ENCODE data around the gene PPIG.
"Not testable (repeated sequence)": the region's sequence is repeated elsewhere in the genome, so short reads cannot be mapped to it uniquely, and the experiment has no call there.

The PPIG gene

DNA sequence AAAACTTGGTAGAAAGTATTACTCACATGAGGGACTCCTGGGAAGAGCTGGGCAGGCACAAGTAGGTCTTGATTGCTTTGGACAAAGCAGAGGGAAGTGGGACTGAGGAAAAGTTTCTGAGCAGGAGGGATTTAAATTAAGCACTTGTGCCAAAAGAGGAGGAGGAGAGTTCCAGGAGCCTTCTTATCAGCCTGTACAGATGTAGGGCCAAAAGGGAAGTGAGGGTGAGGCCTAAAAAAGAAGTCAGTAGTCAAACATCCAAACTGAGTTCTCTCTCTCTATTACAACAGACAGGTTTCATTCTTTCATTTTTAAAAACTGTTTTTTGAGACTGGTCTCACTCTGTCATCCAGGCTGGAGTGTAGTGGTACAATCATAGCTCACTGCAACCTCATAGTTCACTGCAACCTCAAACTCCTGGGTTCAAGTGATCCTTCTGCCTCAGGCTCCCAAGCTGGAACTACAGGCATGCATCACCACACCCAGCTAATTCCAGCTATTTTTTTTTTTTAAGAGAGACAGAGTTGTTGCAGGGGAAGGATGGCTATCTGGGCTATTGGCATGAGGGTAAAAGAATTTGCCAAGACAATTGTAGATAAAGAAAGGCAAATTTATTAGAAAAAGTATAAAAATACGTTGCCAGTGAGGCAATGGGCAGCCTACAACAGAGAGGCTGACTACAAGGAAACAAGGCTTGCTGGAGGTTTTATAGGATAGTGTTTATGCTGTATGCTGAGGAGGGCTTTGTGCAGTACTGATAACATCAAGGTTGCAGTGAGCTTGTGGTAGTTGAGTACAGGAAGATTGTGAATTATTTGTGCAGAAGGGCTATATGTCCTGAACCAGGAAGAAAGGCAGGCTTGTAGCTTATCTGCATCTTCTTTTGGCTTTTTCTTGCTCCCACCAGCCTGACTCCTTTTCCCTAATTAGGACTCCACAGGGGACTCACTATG, 81.1 kb downstream of the PPIG start:
- no peak for DNase-seq

DNA sequence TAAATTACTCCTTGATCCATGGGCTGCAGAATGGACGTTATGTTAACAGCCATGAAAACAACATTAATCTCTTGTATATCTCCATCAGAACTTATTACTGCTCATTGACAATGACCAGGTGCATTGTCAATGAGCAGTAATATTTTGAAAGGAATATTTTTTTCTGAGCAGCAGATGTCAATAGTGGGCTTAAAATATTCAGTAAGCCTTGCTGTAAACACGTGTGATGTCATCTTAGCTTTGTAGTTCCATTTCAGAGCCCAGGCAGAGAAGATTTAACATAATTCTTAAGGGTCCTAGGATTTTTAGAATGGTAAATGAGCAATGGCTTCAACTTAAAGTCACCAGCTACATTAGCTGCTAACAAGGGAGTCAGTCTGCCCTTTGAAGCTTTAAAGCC, 83.4 kb downstream of the PPIG start:
- DNase-seq: no peak

DNA sequence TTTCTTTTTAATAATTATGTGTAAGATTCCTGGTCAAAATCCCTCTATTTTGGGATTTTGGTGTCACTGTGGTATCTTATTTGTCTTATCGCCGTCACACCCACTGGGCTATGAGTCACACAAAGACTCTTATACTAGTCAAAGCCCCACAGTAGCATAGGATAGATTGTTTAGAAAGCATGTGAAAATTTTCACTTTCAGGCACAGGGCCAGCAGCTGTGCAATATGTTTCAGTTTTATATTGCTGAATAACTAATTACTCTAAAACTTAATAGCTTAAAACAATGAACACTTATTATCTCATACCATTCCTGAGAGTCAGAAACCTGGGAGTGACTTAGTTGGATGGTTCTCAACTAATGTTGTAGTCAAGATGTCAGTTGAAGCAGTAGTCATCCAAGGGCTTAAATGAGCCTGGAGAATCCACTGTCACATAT, 86.1 kb downstream of the PPIG start:
- no peak for DNase-seq

DNA sequence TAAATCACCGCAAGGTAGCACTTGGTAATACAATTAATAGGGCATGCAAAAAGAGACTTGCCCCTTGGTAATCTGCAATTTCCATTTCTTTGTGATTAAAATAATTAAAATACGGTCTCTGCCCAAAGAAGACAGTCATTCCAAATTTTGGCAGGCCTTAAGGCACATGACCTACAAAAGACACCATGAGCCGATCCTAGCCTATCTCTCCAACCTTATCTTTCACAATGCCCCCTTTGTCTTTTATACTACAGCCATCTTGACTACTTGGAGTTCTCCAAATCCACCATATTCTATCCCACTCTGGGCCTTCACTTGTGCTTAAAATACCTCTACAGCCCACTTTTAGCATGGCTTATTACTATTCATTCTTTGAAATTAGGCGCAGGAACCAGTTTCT, 86.8 kb downstream of the PPIG start:
- DNase-seq: no peak

DNA sequence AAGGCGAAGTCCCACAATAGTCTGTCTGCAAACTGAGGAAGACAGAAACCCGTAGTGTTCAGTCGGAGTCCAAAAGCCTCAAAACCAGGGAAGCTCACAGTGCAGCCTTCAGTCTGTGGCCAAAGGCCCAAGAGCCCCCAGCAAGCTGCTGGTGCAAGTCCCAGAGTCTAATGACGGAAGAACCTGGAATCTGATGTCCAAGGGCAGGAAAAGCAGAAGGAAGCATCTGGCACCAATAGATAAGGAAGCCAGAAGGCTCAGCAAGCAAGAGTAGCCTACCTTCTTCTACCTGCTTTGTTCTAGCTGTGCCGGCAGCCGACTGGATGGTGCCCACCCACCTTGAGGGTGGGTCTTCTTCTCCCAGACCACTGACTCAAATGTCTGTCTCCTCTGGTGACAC, 88.3 kb downstream of the PPIG start:
- no peak for DNase-seq

DNA sequence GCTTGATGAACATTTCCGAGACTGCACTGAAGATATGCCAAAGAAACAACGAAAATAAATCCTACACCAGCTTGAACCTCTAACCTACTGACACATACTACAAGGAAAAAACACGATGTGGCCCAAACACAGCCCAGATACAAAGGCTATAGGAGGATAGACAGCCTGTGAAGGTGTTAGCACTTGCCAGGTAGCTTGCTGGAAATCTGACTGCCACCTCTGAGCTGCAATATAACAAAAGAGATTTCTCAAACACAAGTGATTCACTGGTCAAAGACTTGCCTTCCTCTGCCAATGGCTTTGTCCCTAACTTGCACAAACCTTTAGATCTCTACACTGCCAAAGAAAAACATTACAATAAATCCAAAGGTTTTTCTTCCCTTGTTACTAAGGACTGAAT, 89.0 kb downstream of the PPIG start:
- DNase-seq: no peak

DNA sequence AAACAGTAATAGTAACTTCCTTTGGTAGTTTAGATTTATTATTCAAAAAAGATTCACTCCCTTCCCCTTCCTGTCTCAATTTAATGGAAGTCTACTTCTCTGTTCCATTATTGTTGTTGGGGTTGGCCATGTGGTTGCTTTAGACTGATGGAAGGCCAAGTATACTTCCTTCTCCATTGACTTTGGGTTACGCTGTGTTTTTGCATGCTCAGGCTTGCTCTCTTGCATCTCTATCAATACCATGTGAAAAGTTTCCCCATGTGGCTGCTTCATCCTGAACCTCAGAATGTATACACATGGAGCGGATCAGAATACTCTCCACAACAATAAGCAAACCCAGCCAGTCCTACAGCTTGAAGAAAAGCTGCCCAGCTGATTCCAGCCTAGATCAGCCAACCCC, 89.8 kb downstream of the PPIG start:
- DNase-seq: no peak

DNA sequence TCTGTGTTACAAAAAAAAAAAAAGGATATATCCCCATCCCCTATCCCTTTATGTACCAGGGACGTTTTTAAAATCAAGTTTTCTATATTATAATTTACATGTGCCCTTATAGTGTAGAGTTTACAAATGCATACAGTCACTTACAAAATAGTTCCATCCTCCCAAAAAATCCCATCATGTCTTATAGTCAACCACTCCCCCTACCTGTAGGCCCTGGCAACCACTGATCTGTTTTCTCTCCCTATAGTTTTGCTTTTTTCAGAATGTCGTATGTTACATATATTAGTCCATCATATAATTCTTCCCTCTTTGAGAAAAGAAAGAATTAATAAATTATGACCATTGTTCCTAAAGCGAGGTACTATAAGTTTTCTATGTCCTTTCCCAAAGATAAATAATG, 92.2 kb downstream of the PPIG start:
- no peak for DNase-seq

DNA sequence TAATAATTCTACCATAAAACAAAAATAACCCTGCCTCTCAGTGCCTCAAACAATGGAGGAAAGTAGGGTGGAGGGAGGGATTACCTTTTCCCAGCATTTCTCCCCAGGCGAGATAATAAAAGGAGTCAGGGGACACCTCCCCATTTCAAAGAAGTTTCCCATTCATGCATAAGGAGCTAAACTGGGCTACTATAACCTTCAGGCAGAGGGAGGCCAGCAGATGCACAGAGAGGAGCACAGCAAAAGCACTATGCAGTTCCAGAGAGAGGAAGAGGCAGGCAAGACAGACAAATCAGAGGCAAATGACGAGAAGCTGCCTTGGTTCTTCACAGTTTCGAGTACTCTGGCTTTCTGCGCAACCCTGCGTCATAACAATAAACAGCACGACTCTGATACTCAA, 92.7 kb downstream of the PPIG start:
- no peak for DNase-seq

DNA sequence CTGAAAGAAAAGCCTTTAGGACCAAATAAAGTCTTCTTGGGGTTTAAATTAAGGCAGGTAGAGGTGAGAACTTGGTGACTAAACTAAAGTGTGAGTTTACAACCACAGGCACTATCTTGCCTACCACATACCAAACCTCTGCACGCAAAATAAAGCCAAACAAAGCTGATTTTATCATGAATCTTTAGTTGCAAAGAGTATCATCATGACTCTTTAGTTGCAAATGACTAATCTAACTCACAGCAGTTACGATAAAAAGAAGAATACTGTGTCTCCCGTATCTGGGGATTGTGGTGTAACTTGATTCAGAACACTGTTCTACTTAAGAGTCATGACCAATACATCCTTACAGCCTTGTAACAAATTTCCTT, 98.9 kb downstream of the PPIG start:
- no peak for DNase-seq

DNA sequence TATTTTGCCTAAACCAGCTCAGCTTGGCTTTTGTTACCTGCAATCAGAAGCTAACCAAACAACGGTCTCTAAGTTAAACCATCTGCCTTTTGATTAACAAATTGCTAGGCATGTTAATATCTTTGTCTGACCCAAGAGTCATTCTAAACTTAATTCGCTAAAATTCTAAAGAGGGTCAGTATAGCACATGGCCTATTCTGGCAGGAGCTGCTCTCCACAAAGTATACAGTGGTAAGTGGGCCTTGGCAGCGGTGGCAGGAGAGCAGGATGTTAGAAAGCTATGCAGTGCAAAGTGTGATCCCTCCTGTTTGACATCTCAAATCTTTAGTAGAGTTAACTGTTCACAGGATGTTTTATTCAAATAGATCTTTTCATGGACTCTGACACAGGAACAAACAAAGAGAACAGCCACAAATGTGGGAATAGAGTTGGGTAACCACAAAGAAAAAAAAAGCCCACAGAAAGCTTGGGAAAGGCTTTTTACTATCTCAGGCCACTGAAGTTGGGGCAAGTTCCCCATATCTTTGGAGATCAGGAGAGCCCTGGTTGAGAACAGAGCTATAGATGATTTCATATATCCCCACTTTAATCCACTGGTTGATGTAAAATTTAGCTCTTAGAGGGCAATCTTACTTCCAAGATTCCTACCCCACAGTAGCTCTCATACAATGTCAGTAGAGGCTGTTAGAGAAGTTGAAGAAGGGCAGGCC, 99.4 kb downstream of the PPIG start:
- no peak for DNase-seq

DNA sequence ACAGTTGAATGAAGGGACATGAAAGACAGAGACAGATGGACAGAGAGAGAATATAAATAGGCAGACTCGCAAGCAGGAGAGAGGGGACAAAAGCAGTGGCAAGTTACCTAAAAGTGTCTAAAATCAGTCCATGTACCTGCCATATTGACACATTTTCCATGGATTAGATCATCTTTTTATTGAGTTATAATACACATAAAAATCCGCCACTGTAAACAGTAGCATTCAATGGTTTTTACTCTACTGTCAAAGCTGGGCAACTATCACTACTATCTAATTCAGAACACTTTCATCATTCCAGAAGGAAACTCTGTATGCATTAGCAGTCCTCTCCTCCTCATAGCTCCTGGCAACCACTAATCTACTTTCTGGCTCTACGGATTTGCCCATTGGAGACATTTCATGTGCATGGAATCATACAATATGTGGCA, 100.0 kb downstream of the PPIG start:
- DNase-seq: no peak

DNA sequence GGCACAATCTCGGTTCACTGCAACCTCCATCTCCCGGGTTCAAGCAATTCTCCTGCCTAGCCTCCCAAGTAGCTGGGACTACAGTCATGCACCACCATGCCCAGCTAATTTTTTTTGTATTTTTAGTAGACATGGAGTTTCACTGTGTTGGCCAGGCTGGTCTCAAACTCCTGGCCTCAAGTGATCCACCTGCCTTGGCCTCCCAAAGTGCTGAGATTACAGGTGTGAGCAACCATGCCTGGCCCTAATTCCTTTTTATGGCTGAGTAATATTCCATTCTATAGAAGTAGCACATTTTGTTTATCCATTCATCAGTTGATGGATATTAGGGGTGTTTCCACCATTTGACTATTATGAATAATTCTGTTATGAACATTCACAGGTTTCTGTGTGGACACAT, 100.6 kb downstream of the PPIG start:
- DNase-seq: not testable (repeated sequence)

DNA sequence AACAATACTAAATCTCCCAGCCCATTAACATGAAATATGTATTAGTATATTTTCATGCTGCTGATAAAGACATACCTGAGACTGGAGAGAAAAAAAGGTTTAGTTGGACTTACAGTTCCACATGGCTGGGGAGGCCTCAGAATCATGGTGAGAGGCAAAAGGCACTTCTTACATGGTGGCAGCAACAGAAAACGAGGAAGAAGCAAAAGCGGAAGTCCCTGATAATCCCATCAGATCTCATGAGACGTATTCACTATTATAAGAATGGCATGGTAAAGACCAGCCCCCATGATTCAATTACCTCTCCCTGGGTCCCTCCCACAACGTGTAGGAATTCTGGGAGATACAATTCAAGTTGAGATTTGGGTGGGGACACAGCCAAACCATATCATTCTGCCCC, 102.7 kb downstream of the PPIG start:
- not testable (repeated sequence) for DNase-seq

DNA sequence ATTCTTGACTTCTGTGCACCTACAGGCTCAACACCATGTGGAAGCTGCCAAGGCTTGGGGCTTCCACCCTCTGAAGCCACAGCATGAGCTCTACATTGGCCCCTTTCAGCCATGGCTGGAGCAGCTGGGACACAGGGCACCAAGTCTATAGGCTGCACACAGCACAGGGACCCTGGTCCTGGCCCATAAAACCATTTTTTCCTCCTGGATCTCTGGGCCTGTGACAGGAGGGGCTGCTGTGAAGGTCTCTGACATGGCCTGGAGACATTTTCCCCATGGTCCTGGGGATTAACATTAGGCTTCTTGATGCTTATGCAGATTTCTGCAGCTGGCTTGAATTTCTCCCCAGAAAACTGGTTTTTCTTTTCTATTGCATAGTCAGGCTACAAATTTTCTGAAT, 103.8 kb downstream of the PPIG start:
- not testable (repeated sequence) for DNase-seq

DNA sequence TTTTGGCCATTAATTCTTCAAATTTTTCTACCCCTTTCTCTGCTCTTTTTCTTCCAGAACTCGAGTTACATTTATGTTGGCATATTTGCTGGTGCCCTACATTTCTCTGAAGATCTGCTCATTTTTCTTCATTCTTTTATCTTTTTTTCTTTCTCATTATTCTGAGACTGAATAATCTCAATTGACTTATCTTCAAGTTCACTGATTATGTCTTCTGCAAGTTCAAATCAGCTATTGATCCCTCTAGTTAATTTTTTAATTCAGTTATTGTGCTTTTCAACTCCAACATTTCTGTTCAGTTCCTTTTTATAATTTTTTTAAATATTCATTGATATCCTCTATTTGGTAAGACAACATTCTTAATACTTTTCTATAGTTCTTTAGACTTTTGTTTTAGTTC, 106.8 kb downstream of the PPIG start:
- DNase-seq: no peak
